C1 segment of cervical spinal cord (tissue), 14 donors: ENCODE results near the gene MPV17L.
"Not testable (repeated sequence)": the region's sequence is repeated elsewhere in the genome, so short reads cannot be mapped to it uniquely, and the experiment has no call there.

Experiments
- DNase-seq, 14 donors: peaks; one replicate each; lab custom pipeline; 2025; lab: John Stamatoyannopoulos, UW

The MPV17L gene

DNA sequence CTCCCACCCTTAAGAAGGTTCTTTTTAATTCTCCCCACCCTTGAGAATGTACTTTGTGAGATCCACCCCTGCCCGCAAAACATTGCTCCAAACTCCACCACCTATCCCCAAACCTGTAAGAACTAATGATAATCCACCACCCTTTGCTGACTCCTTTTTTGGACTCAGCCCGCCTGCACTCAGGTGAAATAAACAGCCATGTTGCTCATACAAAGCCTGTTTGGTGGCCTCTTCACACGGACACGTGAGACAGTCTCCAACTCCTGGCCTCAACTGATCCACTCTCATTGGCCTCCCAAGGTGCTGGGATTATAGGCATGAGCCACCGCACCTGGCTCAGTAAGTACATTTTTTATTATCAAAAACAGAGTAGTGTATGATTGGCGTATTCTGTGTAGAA is 13.9 kb downstream of the MPV17L start:
- DNase-seq: not testable (repeated sequence)

DNA sequence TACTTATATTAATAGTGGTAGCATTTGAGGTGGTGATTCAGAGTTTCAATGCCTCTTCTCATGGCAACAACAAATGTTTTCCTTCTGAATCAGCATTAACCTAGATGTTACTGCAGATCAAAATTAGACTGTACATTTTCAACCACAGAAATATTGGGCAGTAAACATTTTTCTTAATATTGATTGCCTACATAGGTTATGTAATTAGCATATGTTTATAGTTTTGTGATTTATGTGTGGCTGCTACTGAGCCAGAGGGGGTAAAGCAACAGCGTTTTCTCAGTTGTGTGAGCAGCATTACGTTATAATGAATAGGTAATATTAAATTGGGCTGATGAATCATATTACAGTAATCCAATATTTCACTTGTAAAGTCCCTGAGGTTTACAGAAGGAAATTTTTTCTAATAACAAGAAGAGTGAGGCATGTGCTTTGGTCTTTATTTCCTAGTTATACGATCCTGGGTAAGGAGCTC is 20.0 kb downstream of the MPV17L start:
- no peak for DNase-seq

DNA sequence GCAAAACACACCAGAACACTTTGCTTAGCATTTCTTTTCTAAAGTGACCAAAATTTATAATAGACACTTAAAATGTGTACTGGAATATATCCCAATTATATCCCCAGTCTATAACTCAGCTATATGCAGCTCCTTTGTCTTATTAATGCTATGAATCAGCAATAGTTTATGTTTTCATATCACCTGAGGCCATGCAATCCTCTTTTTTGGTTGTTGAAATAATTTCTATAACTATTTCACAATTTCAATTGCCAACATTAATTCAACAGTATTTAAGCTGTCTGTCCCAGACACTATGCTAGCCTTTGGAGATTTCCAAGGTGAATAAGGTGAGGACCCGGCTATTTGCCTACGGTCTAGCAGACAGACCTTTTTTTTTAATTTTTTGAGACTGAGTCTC is 21.6 kb downstream of the MPV17L start:
- DNase-seq: no peak

DNA sequence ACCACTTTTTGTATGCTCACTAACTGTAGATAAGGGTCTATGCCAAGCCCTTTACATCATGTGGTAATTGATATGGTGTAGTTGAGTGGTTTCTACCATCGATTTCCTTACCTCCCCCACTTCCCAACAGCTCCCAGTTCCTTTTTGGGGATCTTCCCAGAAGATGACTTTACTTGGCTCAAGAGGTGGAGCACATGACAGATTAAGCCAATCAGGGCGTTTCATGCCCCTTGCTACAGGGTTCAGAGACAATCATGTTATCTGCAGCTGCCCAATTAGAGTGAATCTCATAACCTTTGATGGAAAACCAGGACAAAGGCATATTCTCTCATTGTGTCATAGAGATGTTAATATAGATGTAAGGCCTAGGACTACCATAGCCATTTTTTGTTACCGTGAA is 22.7 kb downstream of the MPV17L start:
- no peak for DNase-seq

DNA sequence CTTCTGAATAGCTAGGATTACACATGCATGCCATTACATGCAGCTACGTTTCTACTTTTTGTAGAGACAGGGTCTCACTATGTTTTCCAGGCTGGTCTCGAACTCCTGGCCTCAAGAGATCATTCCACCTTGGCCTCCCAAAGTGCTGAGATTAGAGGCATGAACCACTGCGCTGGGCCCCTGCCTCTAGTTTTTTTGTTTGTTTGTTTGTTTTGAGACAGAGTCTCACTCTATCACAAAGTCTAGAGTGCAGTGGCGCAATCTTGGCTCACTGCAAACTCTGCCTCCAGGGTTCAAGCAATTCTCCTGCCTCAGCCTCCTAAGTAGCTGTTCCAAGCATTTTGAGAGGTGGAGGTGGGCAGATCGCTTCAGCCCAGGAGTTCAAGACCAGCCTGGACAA is 26.1 kb downstream of the MPV17L start:
- DNase-seq: not testable (repeated sequence)

DNA sequence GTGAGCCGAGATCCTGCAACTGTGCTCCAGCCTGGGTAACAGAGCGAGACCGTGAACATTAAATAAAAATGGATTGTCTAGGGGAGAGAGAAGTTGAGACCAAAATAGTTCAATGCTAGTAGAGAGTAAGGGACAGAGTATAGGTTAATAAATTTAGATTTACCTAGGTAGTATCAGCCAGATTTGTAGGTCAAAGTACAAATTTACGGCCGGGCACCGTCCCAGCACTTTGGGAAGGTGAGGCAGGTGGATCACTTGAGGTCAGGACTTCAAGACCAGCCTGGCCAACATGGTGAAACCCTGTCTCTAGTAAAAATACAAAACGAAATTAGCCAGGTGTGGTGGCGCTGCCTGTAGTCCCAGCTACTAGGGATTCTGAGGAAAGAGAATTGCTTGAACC is 26.7 kb downstream of the MPV17L start:
- no peak for DNase-seq

DNA sequence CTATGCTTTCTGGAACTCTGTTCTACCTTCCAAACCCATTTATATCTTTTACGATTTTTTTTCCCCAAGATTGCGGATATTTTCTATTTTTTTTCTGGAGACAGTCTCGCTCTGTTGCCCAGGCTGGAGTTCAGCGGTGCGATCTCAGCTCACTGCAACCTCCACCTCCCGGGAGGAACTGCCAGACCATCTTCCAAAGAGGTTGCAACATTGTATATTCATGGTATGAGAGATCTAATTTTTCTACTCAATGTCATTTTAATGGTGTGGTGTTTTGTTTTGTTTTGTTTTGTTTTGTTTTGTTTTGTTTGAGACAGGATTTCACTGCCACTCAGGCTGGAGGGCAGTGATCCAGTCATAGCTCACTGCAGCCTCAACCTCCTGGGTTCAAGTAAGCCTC is 30.3 kb downstream of the MPV17L start:
- no peak for DNase-seq

DNA sequence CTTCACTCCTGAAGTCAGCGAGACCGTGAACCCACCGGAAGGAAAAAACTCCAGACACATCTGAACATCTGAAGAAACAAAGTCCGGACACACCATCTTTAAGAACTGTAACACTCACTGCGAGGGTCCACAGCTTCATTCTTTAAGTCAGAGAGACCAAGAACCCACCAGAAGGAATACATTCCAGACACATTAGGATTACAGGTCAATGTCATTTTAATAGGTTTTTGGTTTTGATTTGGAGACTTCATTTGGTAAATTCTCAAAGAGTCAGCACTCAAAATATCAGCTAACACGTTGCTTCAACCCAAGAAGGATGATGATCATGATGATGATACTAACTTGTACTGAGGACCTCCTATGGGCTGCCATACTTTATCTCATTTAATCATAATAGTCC is 31.2 kb downstream of the MPV17L start:
- DNase-seq: no peak

DNA sequence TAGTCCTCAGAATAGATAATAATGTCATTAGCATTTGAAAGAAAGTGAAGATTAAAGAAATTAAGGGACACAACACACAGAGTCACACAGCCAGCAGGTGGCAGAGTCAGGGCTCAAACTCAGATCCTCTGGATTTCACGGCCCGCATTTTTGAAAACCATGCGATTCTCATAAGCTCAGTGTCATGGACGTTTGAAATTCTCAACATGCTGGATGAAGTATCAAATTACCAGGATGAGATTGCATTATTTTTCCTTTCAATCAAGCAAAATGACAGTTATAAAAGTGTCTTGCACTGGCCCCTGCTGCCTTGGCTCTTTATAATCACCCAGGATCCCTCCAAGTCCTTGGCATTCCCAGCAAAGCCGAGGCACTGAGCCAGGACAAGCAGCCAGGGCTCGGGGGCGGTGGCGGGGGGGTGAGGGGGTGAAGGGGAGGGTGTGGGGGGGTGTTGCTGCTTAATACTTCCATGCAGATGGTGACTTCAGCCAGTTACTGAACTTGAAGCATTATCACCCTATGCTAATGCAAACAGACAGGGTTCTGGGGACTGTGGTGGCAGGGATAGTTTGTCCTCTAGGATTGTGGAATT is 32.2 kb downstream of the MPV17L start:
- peak in 12 of 14 donors; percentile 7 to 72 (median 36) for DNase-seq

DNA sequence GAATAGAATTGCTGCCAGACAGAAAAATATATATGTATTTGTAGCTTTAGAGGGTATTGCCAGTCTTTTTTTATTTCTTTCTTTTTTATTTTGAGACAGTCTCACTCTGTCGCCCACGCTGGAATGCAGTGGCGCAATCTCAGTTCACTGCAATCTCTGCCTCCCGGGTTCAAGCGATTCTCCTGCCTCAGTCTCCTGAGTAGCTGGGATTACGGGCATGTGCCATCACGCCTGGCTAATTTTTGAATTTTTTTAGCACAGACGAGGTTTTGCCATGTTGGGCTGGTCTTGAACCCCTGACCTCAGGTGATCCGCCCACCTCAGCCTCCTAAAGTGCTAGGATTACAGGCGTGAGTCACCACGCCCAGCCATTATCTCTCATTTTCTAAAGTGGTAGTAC is 35.3 kb downstream of the MPV17L start:
- not testable (repeated sequence) for DNase-seq

DNA sequence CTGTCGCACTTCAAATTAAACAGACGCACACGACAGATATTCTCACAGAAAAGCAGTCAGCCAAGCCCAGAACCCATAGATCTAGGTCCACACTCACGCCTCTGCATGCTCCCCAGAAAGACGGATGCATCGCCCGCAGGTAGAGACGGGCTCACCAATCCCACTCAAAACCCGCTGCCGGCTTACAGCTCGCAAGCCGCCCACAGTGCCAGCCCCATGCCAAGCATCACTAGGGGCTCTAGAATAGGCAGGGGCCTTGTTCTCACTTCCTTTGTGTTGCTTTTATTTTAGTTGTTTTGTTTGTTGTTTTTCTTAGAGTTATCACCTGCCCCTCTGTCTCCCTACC is 38.5 kb downstream of the MPV17L start:
- peak in 1 of 14 donors; percentile 15 for DNase-seq

DNA sequence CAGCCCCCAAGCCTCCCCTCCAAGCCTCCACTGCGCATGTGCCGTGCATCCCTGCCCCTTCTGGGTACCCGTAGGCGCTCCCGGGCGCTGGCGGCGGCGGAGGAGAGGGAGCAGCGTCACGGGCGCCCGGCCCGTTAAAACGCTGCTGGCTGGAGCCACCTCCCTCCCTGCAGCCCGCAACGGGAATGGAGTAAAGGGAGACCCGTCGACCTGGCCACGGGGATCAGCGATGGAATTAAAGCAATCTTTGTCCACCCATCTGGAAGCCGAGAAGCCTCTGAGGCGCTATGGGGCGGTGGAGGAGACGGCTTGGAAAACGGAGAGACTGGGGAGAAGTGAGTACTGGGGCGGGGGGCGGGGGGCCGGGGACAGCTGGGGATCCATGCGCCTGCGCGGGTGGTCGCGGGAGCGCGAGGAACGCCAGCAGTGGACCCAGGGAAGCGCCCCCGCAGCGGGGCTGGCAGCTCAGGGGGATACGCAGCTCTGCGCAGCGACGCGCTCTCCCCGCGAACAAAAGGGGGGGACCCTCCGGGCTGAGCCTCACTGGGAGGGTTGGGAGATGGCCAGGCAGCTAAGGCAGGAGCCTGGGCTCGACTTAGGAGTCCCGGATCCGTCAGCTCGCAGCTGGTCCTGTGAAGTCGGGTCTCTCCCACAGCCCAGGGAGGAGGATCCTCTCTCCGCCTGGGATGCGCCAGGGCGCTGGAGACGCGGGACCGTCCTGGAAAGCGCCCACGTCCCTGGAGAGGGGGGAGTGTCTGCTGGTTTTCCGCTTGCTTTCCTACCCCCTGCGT is 39.1 kb downstream of the MPV17L start, which contains the start of gene BMERB1:
TSS of gene BMERB1 (plus strand) at position 164 of the 791 bp plus-strand sequence. CDS start at position 230, 66 bp downstream.
- peak in 13 of 14 donors; percentile 26 to 92 (median 79) for DNase-seq

DNA sequence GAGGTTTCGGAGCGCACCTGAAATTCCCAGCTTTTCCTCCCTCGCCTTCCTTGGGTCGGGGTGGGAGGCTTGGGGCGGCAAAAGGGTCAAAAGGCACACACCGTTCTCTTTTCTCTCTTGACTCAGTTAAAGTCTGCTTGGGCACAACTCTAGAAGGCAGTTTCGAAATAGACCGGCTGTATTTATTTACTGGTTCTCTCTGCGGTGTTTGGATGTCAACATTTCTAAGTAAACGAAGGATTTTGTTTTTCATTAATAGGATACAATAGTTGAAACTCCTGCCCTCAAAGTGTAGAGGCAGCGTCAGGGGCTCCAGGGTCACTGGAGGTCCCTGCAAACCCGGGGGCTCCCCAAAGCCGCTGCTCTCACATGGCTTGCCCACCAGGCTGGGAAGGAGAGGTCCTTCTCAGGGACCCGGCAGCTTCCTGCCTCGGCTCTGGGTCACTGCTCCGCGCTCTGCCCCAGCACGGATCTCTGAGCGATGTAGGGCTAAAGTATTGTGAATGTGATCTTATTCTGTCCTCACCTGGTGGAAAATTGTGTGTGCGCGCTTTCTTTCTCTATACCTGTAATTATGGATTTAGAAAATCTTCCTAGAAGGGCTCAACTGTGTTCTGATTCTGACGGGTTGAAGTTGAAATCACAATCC is 39.8 kb downstream of the MPV17L start:
- peak in 2 of 14 donors; percentile 11 for DNase-seq

DNA sequence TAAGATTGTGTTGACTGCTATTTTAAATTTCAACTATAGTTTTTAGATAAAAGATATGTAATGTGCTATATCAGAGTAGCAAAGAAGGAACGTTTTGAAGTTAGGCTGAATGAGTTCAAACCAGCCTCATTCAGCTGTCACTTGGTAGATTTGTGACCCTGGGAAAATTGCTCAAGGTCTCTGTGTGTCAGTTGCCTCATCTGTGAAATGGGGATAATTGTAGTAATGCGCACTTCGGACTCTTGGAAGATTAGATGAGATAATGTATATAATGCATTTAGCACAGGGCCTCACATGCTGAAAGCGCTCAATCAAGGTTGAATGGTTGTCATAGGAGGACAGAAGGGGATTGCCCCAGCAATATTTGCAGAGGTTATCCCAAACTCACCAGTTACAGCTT is 43.5 kb downstream of the MPV17L start:
- no peak for DNase-seq

DNA sequence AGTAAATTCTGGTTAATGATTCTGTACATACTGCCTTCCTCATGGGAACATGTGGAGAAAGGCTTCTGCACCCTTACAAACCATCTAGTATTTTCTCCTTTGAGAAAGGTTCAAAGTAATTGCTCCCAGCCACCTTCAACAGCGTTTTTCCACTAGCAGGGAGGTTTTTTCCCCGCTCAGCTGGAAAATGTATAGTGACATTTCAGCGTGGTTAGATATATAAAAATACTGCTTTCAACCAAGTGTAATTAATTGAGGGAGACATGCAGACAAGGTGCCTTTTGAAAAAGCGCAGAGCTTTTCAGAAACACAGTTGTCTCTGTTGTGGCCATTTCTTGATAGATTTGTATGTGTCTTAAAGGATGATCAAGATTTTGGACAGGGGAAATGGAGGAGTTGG is 44.0 kb downstream of the MPV17L start:
- DNase-seq: no peak

DNA sequence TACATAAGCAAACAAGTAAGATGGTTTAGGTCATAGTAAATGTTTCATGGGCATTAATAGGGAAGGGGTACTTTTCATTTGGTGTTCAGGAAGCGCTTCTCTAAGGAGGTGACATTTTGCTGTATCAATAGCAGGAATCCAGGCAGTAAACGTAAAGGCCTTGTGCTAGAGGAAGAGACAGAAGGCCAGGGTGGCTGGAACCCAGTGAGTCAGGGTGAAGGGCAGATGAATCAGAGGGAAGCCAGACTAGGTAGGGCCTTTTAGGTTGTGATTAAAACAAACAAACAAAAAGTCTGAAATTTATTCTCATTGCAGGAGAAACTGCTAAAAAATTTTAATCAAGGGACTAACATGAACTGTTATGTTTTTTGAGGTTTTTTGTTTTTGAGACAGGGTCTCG is 45.3 kb downstream of the MPV17L start:
- no peak for DNase-seq

DNA sequence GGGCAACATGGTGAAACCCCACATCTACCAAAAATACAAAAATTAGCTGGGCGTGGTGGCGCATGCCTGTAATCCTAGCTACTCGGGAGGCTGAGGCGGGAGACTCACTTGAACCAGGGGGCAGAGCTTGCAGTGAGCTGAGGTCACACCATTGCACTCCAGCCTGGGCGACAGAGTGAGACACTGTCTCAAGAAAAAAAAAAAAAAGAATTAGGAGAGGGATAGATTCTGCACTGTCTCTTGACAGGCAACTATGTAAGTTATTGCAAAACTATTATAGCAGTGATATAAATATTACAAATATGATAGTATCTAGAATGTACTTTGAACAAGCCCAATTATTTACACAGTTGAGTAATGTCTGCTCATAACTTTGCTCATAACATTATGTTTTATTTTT is 46.6 kb downstream of the MPV17L start:
- not testable (repeated sequence) for DNase-seq

DNA sequence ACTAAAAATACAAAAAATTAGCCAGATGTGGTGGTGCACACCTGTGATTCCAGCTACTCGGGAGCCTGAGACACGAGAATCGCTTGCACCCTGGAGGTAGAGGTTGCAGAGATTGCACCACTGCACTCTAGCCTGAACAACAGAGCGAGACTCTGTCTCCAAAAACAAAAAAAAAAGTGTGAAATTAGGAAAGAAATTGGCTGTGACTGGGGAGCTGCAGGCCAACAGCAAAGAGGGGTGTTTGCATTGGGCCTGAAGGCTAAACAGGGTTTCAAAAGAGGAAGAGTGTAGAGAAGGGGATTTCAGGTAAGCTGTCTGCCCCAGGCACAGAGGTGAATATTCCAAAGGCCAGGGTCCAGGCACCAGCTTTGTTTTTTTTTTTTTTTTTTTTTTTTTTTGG is 48.2 kb downstream of the MPV17L start:
- DNase-seq: no peak

DNA sequence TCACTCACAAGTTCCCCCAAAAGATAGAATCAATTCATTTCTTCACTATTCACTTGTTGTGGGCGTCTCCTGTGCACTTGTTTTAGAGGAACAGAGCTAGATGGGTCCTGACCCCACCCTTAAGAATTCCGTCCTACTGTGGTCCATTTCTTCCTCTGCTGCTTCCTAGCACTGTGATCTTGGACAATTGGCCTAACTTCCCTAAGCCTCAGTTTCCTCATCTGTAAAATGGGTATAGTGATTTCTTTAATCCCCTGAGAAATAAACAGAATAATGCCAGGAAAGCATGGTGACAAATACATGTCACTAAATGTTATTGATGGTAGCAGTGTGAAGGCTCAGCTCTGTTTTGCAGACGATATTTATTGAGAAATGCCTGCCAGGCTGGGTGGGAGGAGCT is 48.7 kb downstream of the MPV17L start:
- DNase-seq: no peak

DNA sequence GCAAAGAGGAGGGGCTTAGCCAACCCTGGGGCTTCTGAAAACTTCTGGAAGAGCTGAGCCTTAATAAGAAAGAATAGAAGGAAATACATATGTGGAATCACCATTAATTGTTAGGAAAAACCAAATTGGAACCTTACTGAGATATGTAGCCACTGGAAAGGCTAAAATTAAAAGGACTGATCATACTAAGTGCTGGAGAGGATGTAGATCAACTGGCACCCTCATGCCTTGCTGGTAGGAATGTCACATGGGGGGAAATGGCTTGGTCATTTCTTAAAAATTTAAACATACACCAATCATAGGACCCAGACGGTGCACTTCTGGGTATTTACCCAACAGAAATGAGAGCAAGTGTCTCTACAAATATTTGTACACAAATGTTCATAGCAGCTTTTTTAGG is 49.9 kb downstream of the MPV17L start:
- DNase-seq: no peak

DNA sequence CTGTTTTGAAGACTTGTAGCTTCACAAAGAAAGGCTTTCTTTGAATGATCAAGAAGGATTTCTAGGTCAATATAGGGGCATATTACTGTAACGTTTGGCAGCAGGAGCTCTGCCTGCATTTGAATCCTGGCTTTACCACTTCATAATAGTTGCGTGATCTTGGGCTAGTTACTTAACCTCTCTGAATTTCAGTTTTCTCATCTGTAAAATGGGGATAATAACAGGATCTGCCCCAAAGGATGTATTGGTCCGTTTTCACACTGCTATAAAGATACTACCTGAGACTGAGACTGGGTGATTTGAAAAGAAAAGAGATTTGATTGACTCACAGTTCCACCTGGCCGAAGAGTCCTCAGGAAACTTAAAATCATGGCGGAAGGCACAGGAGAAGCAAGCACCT is 51.3 kb downstream of the MPV17L start:
- DNase-seq: no peak

DNA sequence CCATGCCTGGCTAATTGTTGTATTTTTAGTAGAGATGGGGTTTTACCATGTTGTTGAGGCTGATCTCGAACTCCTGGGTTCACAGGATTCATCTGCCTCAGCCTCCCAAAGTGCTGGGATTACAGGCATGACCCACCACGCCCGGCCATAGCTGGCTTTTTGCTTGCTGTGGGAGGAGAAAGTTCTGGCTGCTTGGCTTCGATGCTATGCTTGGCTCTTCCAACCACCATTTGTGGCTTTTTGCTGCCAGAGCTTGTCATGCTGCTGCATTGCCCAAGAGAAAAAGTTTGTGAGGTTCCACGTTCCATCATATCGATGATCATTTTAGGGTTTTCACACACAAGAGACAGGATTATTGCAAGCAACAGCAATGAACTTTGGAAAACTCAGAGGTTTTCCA is 55.1 kb downstream of the MPV17L start:
- DNase-seq: no peak
